Upper lobe of left lung (tissue), 6 donors: ENCODE data around the gene SNRPA. TPM values are rescaled to one million over a fixed set of nuclear protein-coding genes. Genes with fewer than 3 reads are reported as not detected.

Source experiments
- ATAC-seq, 2 donors: fragments of 200-7000 bp; cut with Tn5 transposase; one replicate each; pipeline ENCODE4 v1.9.1; 2022; ENCODE audit warnings: mild to moderate bottlenecking in 2 of 2, moderate library complexity in 2 of 2; ENCODE audit not compliant: low FRiP score in 2 of 2
- DNase-seq, 2 donors: peaks; one replicate each; pipeline ENCODE4 v3.0.0-alpha.2; 2019 to 2020
- H3K27ac ChIP-seq, 4 donors: fragments of 200-600 bp; sonication (generic); one replicate each; pipeline ENCODE4 v1.5.1; 2016 to 2019
- H3K27me3 ChIP-seq, 4 donors: fragments of 200-600 bp; sonication (generic); one replicate each; pipeline ENCODE4 v1.5.1; 2017 to 2019
- H3K36me3 ChIP-seq, 4 donors: fragments of 200-600 bp; sonication (generic); one replicate each; pipeline ENCODE4 v1.5.1; 2016 to 2019
- H3K4me1 ChIP-seq, 4 donors: fragments of 200-600 bp; sonication (generic); one replicate each; pipeline ENCODE4 v1.5.1; 2018 to 2019
- H3K4me3 ChIP-seq, 4 donors: fragments of 200-600 bp; sonication (generic); one replicate each; pipeline ENCODE4 v1.5.1; 2017 to 2019; ENCODE audit warnings: mild to moderate bottlenecking in 2 of 4, moderate library complexity in 1 of 4
- H3K9me3 ChIP-seq, 4 donors: fragments of 200-600 bp; sonication (generic); one replicate each; pipeline ENCODE4 v1.5.1; 2018 to 2019
- CTCF ChIP-seq, 6 experiments: fragments of 450-650 bp in 4 of 6; fragments of 200-600 bp in 2 of 6; sonication (generic) in 2 of 6; IDR thresholded peaks; one replicate each; pipeline ENCODE4 v1.5.1; 2016 to 2019; ENCODE audit warnings: antibody characterized with exemption in 6 of 6
- EP300 ChIP-seq, 4 donors: sonication (generic); formaldehyde crosslinking; IDR thresholded peaks; one replicate each; pipeline ENCODE4 v1.5.1; 2017; ENCODE audit warnings: antibody characterized with exemption in 4 of 4, control low read depth in 2 of 4
- POLR2A ChIP-seq, 4 donors: fragments of 450-650 bp; IDR thresholded peaks; one replicate each; pipeline ENCODE4 v1.5.1; 2016 to 2017; ENCODE audit warnings: antibody characterized with exemption in 4 of 4, mild to moderate bottlenecking in 2 of 4
- POLR2AphosphoS5 ChIP-seq, 2 donors: sonication (generic); formaldehyde crosslinking; IDR thresholded peaks; one replicate each; pipeline ENCODE4 v1.5.1; 2017; ENCODE audit warnings: antibody characterized with exemption in 2 of 2
- WGBS, 2 donors: methylation state at CpG; one replicate each; pipeline ENCODE4 v1.1.5; 2017 to 2018; 5-methylcytosine and 5-hydroxymethylcytosine counted together
- total RNA-seq, 6 donors: library from RNA; depleted of rRNA in 4 of 6; stranded (reverse); fragments of >200 nt in 4 of 6; gene quantifications; one replicate each; pipeline versions ENCODE4 v1.1.0 to v1.2.1, GENCODE V29; 2016 to 2021
- donor health status: DM: no; HTN: no; CAD: no; lungs with moderate emphysema.
- donor health status: DM: no; HTN: yes; CAD: no; lungs with severe emphysema.

SNRPA gene
- total RNA-seq, 6 donors from 2014 or later: 32.4 to 90.1 (median 55.3) TPM

- H3K27me3 ChIP-seq: no peaks in the 10 kb centered on the region
- H3K36me3 ChIP-seq: peaks cover 18 to 64% (median 52%) of the 10 kb centered on the region in 4 donors
- peak in 1 of 4 donors; percentile 6 for TF ChIP-seq POLR2A (IDR thresholded peaks at IDR 0.05)
- TF ChIP-seq POLR2AphosphoS5 (IDR thresholded peaks at IDR 0.05): peak; percentile 33 to 37
- TF ChIP-seq CTCF (IDR thresholded peaks at IDR 0.05): no peak
- TF ChIP-seq EP300 (IDR thresholded peaks at IDR 0.05): no peak
- H3K27ac ChIP-seq: peak overlapping the region; percentile 53 to 70 (median 62)
- H3K4me3 ChIP-seq: no peak overlapping the region
- peaks cover 7 to 21% (median 13%) of the 10 kb centered on the region in 4 donors for H3K4me1 ChIP-seq
- no peak for DNase-seq
- H3K9me3 ChIP-seq: no peaks in the 10 kb centered on the region
- peak in 1 of 2 donors; percentile 57 for ATAC-seq
- WGBS, 2 donors: 66 to 82% methylated on average over 5 to 6 of the region's 6 CpGs
Observed at GRCh38 chr19:40740747-40741146, 10.3 kb upstream of the SNRPA start.

GRCh38 chr19:40741527-40742390, 9.2 kb upstream of the SNRPA start:
- peak overlapping the region; percentile 44 to 70 (median 56) for H3K27ac ChIP-seq
- peaks cover 8 to 20% (median 12%) of the 10 kb centered on the region in 4 donors for H3K4me1 ChIP-seq
- no peak for TF ChIP-seq EP300 (IDR thresholded peaks at IDR 0.05)
- no peak for TF ChIP-seq POLR2AphosphoS5 (IDR thresholded peaks at IDR 0.05)
- TF ChIP-seq CTCF (IDR thresholded peaks at IDR 0.05): no peak
- TF ChIP-seq POLR2A (IDR thresholded peaks at IDR 0.05): no peak
- no peak for ATAC-seq
- H3K27me3 ChIP-seq: no peaks in the 10 kb centered on the region
- no peaks in the 10 kb centered on the region for H3K9me3 ChIP-seq
- DNase-seq: no peak
- no peak overlapping the region for H3K4me3 ChIP-seq
- 84 to 95% methylated on average over 9 to 10 of the region's 10 CpGs for WGBS, 2 donors
- H3K36me3 ChIP-seq: peaks cover 10 to 54% (median 42%) of the 10 kb centered on the region in 4 donors

GRCh38 chr19:40742477-40742876, 8.5 kb upstream of the SNRPA start:
- H3K9me3 ChIP-seq: no peaks in the 10 kb centered on the region
- H3K4me1 ChIP-seq: peaks cover 8 to 20% (median 12%) of the 10 kb centered on the region in 4 donors
- TF ChIP-seq CTCF (IDR thresholded peaks at IDR 0.05): no peak
- no peak for TF ChIP-seq POLR2AphosphoS5 (IDR thresholded peaks at IDR 0.05)
- no peak for TF ChIP-seq EP300 (IDR thresholded peaks at IDR 0.05)
- no peak for TF ChIP-seq POLR2A (IDR thresholded peaks at IDR 0.05)
- no peaks in the 10 kb centered on the region for H3K27me3 ChIP-seq
- H3K4me3 ChIP-seq: no peak overlapping the region
- no peak overlapping the region for H3K27ac ChIP-seq
- peak in 1 of 2 donors; percentile 73 for DNase-seq
- ATAC-seq: no peak
- WGBS, 2 donors: 85% methylated on average over 10 of the region's 17 CpGs; no CpG with 5 or more reads in 1 of the 2 donors
- peaks cover 4 to 47% (median 35%) of the 10 kb centered on the region in 4 donors for H3K36me3 ChIP-seq

GRCh38 chr19:40742886-40743285, 8.1 kb upstream of the SNRPA start:
- H3K36me3 ChIP-seq: peaks cover under 1 to 42% (median 31%) of the 10 kb centered on the region in 4 donors
- no peak overlapping the region for H3K27ac ChIP-seq
- no peak for ATAC-seq
- H3K4me1 ChIP-seq: peaks cover 8 to 20% (median 13%) of the 10 kb centered on the region in 4 donors
- TF ChIP-seq CTCF (IDR thresholded peaks at IDR 0.05) (no peak), EP300 (IDR thresholded peaks at IDR 0.05) (no peak), POLR2AphosphoS5 (IDR thresholded peaks at IDR 0.05) (no peak), POLR2A (IDR thresholded peaks at IDR 0.05) (no peak)
- H3K4me3 ChIP-seq: no peak overlapping the region
- 87 to 95% methylated on average over 9 to 12 of the region's 12 CpGs for WGBS, 2 donors
- DNase-seq: no peak
- no peaks in the 10 kb centered on the region for H3K9me3 ChIP-seq
- H3K27me3 ChIP-seq: no peaks in the 10 kb centered on the region
